CD14-positive monocyte (primary cell): ENCODE data around the gene RIPPLY3. TPM values are rescaled to one million over a fixed set of nuclear protein-coding genes. Genes with fewer than 3 reads are reported as not detected.
A peak's percentile ranks its signal among the peaks of the same experiment; 100 is the strongest.

Experiments
- DNase-seq, 3 donors: peaks; one replicate each; pipeline ENCODE4 v3.0.0-alpha.2; 2011 to 2022
- H2AFZ ChIP-seq: 2 replicates; pipeline ENCODE4 v1.6.0; 2012; ENCODE audit warnings: mild to moderate bottlenecking, low read depth, low read length, inconsistent platforms; ENCODE audit not compliant: insufficient read depth, poor library complexity, severe bottlenecking
- H3K27ac ChIP-seq, 2 donors: 1 replicate in 1 of 2; 2 replicates in 1 of 2; pipeline ENCODE4 v1.5.1; 2012 to 2013; ENCODE audit warnings: low read length in 2 of 2, control low read depth in 1 of 2, inconsistent platforms in 1 of 2, low read depth in 1 of 2, mild to moderate bottlenecking in 1 of 2
- H3K27me3 ChIP-seq, 2 donors: one replicate each; pipeline versions ENCODE4 v1.6.0 to v1.6.1; 2011 to 2013; ENCODE audit warnings: low read length in 2 of 2; ENCODE audit not compliant: control insufficient read depth in 2 of 2, insufficient read depth in 2 of 2
- H3K36me3 ChIP-seq, 2 donors: replicated peaks in 1 of 2; 1 replicate in 1 of 2; 2 replicates in 1 of 2; pipeline versions ENCODE4 v1.5.1 to v1.6.1; 2012 to 2013; ENCODE audit warnings: low read length in 2 of 2, control low read depth in 1 of 2, inconsistent platforms in 1 of 2, mild to moderate bottlenecking in 1 of 2; ENCODE audit not compliant: insufficient read depth in 2 of 2, control insufficient read depth in 1 of 2
- H3K4me1 ChIP-seq, 2 donors: 1 replicate in 1 of 2; 2 replicates in 1 of 2; pipeline versions ENCODE4 v1.5.1 to v1.6.1; 2012 to 2013; ENCODE audit warnings: low read length in 2 of 2, control low read depth in 1 of 2, inconsistent platforms in 1 of 2, mild to moderate bottlenecking in 1 of 2, moderate library complexity in 1 of 2; ENCODE audit not compliant: insufficient read depth in 2 of 2, control insufficient read depth in 1 of 2
- H3K4me2 ChIP-seq: replicated peaks from 2 replicates; pipeline ENCODE3; 2012; ENCODE audit warnings: low read length, moderate library complexity, mild to moderate bottlenecking; ENCODE audit not compliant: poor library complexity, severe bottlenecking; ENCODE audit errors: extremely low read depth
- H3K4me3 ChIP-seq, 3 experiments: fragments of 200-600 bp in 1 of 3; sonication (generic) in 1 of 3; replicated peaks in 1 of 3; 1 replicate in 2 of 3; 2 replicates in 1 of 3; pipeline ENCODE4 v1.5.1; 2011 to 2013; ENCODE audit warnings: low read length in 3 of 3, mild to moderate bottlenecking in 3 of 3, control low read depth in 2 of 3, low read depth in 2 of 3, inconsistent platforms in 1 of 3, moderate library complexity in 1 of 3
- H3K79me2 ChIP-seq: 2 replicates; pipeline ENCODE4 v1.6.0; 2012; ENCODE audit warnings: mild to moderate bottlenecking, control low read depth, inconsistent platforms, low read length, moderate library complexity; ENCODE audit not compliant: insufficient read depth
- H3K9ac ChIP-seq: 2 replicates; pipeline ENCODE4 v1.6.0; 2017; ENCODE audit warnings: low read length, mild to moderate bottlenecking; ENCODE audit not compliant: insufficient read depth, poor library complexity, severe bottlenecking
- H3K9me3 ChIP-seq, 2 donors: replicated peaks in 1 of 2; 1 replicate in 1 of 2; 2 replicates in 1 of 2; pipeline versions ENCODE4 v1.5.1 to v1.6.1; 2012 to 2013; ENCODE audit warnings: low read length in 2 of 2, control low read depth in 1 of 2; ENCODE audit not compliant: control insufficient read depth in 1 of 2, insufficient read depth in 1 of 2
- H4K20me1 ChIP-seq: 2 replicates; pipeline ENCODE4 v1.6.0; 2012; ENCODE audit warnings: mild to moderate bottlenecking, low read length, control low read depth, moderate library complexity; ENCODE audit not compliant: insufficient read depth
- H3K27ac Mint-ChIP-seq, 7 donors: one replicate each; pipeline ENCODE4 v1.8.0; 2020; ENCODE audit warnings: mild to moderate bottlenecking in 7 of 7, mixed read lengths in 7 of 7, moderate library complexity in 6 of 7, inconsistent platforms in 2 of 7
- H3K27me3 Mint-ChIP-seq, 3 donors: one replicate each; pipeline ENCODE4 v1.8.0; 2021 to 2022; ENCODE audit warnings: low read depth in 3 of 3, mild to moderate bottlenecking in 3 of 3, mixed read lengths in 3 of 3, moderate library complexity in 3 of 3, inconsistent platforms in 1 of 3
- H3K36me3 Mint-ChIP-seq, 2 donors: one replicate each; pipeline ENCODE4 v1.8.0; 2020; ENCODE audit warnings: mixed read lengths in 2 of 2, inconsistent platforms in 1 of 2, mild to moderate bottlenecking in 1 of 2
- H3K4me1 Mint-ChIP-seq: one replicate; pipeline ENCODE4 v1.8.0; 2020; ENCODE audit warnings: mild to moderate bottlenecking, mixed read lengths
- H3K4me3 Mint-ChIP-seq, 2 donors: one replicate each; pipeline ENCODE4 v1.8.0; 2020; ENCODE audit warnings: mild to moderate bottlenecking in 2 of 2, mixed read lengths in 2 of 2, moderate library complexity in 1 of 2
- H3K9me3 Mint-ChIP-seq, 7 donors: one replicate each; pipeline ENCODE4 v1.8.0; 2020 to 2022; ENCODE audit warnings: mixed read lengths in 7 of 7, mild to moderate bottlenecking in 6 of 7, moderate library complexity in 6 of 7, inconsistent platforms in 2 of 7
- CTCF ChIP-seq: fragments of 200-600 bp; IDR thresholded peaks from one replicate; pipeline ENCODE4 v1.8.0; 2022; ENCODE audit warnings: antibody characterized with exemption, mild to moderate bottlenecking
- WGBS: methylation state at CpG from one replicate; pipeline ENCODE4 v1.1.5; 2013; ENCODE audit warnings: missing lambda C conversion rate; ENCODE audit not compliant: insufficient coverage; 5-methylcytosine and 5-hydroxymethylcytosine counted together
- intact Hi-C, 2 donors: fragments of 100-400 bp; cut with micrococcal nuclease; formaldehyde crosslinking; loops; one replicate each; pipeline versions ENCODE4 v1.15.0 to v1.15.1; 2023
- polyA plus RNA-seq, 3 donors: library from polyadenylated mRNA; depleted of rRNA in 1 of 3; unstranded in 2 of 3; stranded (reverse) in 1 of 3; fragments of 300-500 nt in 2 of 3; fragments of >200 nt in 1 of 3; fragmentation: Illumina TruSeq in 2 of 3; gene quantifications; 1 replicate in 2 of 3; 2 replicates in 1 of 3; pipeline ENCODE4 v1.2.3, GENCODE V29; 2012 to 2021

RIPPLY3 gene
- polyA plus RNA-seq, 3 donors: not detected

GRCh38 chr21:36976882-36977651, 29.4 kb upstream of the RIPPLY3 start:
- peak overlapping the region in 1 of 7 donors; percentile 33 for H3K27ac Mint-ChIP-seq
- peak; percentile 55 for TF ChIP-seq CTCF
- H3K4me3 ChIP-seq: peak overlapping the region in 1 of 3 experiments; percentile 5
- DNase-seq: peak; percentile 16 to 32 (median 26)
- peaks cover 18 to 26% of the 10 kb centered on the region in 2 donors for H3K4me1 ChIP-seq
- intact Hi-C loops: no loop called here
- no peaks in the 10 kb centered on the region for H3K9me3 ChIP-seq
- H3K27ac ChIP-seq: no peak overlapping the region
- H2AFZ ChIP-seq: no peak overlapping the region
- H4K20me1 ChIP-seq: no peaks in the 10 kb centered on the region
- peaks cover 0 to 1% of the 10 kb centered on the region in 2 donors for H3K36me3 Mint-ChIP-seq
- H3K9me3 Mint-ChIP-seq: peaks cover 0 to 4% (median 0%) of the 10 kb centered on the region in 7 donors
- peaks cover 41 to 50% (median 45%) of the 10 kb centered on the region in 3 donors for H3K27me3 Mint-ChIP-seq
- peak overlapping the region; percentile 31 for H3K4me2 ChIP-seq
- H3K27me3 ChIP-seq: peaks cover 18 to 37% of the 10 kb centered on the region in 2 donors
- H3K36me3 ChIP-seq: no peaks in the 10 kb centered on the region
- no CpG with 5 or more reads among the region's 8 CpGs for WGBS
- no peak overlapping the region for H3K9ac ChIP-seq
- H3K79me2 ChIP-seq: no peaks in the 10 kb centered on the region
- peak overlapping the region in 1 of 2 donors; percentile 60 for H3K4me3 Mint-ChIP-seq
- H3K4me1 Mint-ChIP-seq: peaks cover 35% of the 10 kb centered on the region

- Histone ChIP-seq H2AFZ (peak overlapping the region; percentile 68), H3K9me3 (no peaks in the 10 kb centered on the region), H3K27ac (no peak overlapping the region), H4K20me1 (no peaks in the 10 kb centered on the region), H3K9ac (no peak overlapping the region), H3K27me3 (peaks cover 18 to 37% of the 10 kb centered on the region in 2 donors), H3K79me2 (no peaks in the 10 kb centered on the region), H3K4me3 (peak overlapping the region in 1 of 3 experiments; percentile 55), H3K4me2 (peak overlapping the region; percentile 65), H3K36me3 (no peaks in the 10 kb centered on the region), H3K4me1 (peaks cover 18 to 26% of the 10 kb centered on the region in 2 donors)
- no peak for DNase-seq
- peak overlapping the region in 1 of 7 donors; percentile 5 for H3K27ac Mint-ChIP-seq
- peaks cover 35% of the 10 kb centered on the region for H3K4me1 Mint-ChIP-seq
- peaks cover 0 to 5% (median 1%) of the 10 kb centered on the region in 7 donors for H3K9me3 Mint-ChIP-seq
- no peak for TF ChIP-seq CTCF
- intact Hi-C loops: no loop called here
- H3K36me3 Mint-ChIP-seq: peaks cover 0 to 1% of the 10 kb centered on the region in 2 donors
- 12% methylated on average over 52 of the region's 53 CpGs for WGBS
- peak overlapping the region; percentile 20 to 80 for H3K4me3 Mint-ChIP-seq
- H3K27me3 Mint-ChIP-seq: peaks cover 43 to 54% (median 47%) of the 10 kb centered on the region in 3 donors
Observed at GRCh38 chr21:36980280-36981048, 26.0 kb upstream of the RIPPLY3 start.
